ENCODE measurements around the gene CYP2C9. TPM values are rescaled to one million over a fixed set of nuclear protein-coding genes. Genes with fewer than 3 reads are reported as not detected.

The CYP2C9 gene
- total RNA-seq, 1 experiment from 2014 or later, result 0.76 TPM

GRCh38 chr10:94902080-94902479, 36.4 kb upstream of the CYP2C9 start:
- no peaks in the 10 kb centered on the region for H3K27me3 ChIP-seq (ENCODE audit: insufficient read depth, low read length)
- H4K20me1 ChIP-seq (ENCODE audit: insufficient read depth), result no peaks in the 10 kb centered on the region
- H3K4me2 ChIP-seq (ENCODE audit: low read length), result no peak overlapping the region
- intact Hi-C loops (cut with micrococcal nuclease), result no loop called here
- no peak for TF ChIP-seq MAX (IDR thresholded peaks at IDR 0.05)
- no peak for TF ChIP-seq SP1 (IDR thresholded peaks at IDR 0.05; ENCODE audit: low read depth)
- TF ChIP-seq SIN3A (IDR thresholded peaks at IDR 0.05; ENCODE audit: low read depth), result no peak
- TF ChIP-seq CBX3 (IDR thresholded peaks at IDR 0.05; ENCODE audit: low read depth), result no peak
- no peak for TF ChIP-seq ZFX (IDR thresholded peaks at IDR 0.05)
- no peak for TF ChIP-seq EZH2phosphoT487 (IDR thresholded peaks at IDR 0.05; ENCODE audit: borderline replicate concordance)
- TF ChIP-seq SRF (IDR thresholded peaks at IDR 0.05; ENCODE audit: low read depth), result no peak
- no peak for TF ChIP-seq EGR1 (IDR thresholded peaks at IDR 0.05; ENCODE audit: low read depth)
- TF ChIP-seq REST (IDR thresholded peaks at IDR 0.05; ENCODE audit: low read depth), result no peak
- no peak for TF ChIP-seq CEBPB (IDR thresholded peaks at IDR 0.05; ENCODE audit: low read depth)
- TF ChIP-seq JUND (IDR thresholded peaks at IDR 0.05), result no peak
- TF ChIP-seq YY1 (IDR thresholded peaks at IDR 0.05; ENCODE audit: extremely low read depth, insufficient replicate concordance, low read depth, low read length), result no peak
- TF ChIP-seq ATF3 (IDR thresholded peaks at IDR 0.05), result no peak
- no peak for TF ChIP-seq FOSL1 (IDR thresholded peaks at IDR 0.05; ENCODE audit: low read depth)
- TF ChIP-seq TCF7L2 (IDR thresholded peaks at IDR 0.05; ENCODE audit: borderline replicate concordance, extremely low read depth, insufficient read depth, insufficient read length), result no peak
- no peak overlapping the region for H2AFZ ChIP-seq (ENCODE audit: low read depth, low read length, poor library complexity, severe bottlenecking)
- H3K4me1 ChIP-seq (ENCODE audit: control insufficient read depth in 1 of 2, insufficient read depth in 2 of 2, low read length in 2 of 2), result no peaks in the 10 kb centered on the region
- no peak overlapping the region for H3K4me3 ChIP-seq (replicated peaks in 1 of 2; ENCODE audit: low read depth in 1 of 2, low read length in 2 of 2)
- H3K27ac ChIP-seq (ENCODE audit: low read depth, low read length), result no peak overlapping the region
- H3K79me2 ChIP-seq (ENCODE audit: insufficient read depth, low read length), result no peaks in the 10 kb centered on the region
- no peaks in the 10 kb centered on the region for H3K36me3 ChIP-seq (ENCODE audit: control insufficient read depth in 1 of 2, insufficient read depth in 2 of 2, low read length in 2 of 2)
- ChIA-PET CTCF (no interaction called here), RAD21 (ENCODE audit: low non-redundant PET in 1 of 2, low total read pairs in 2 of 2, uncharacterized antibody in 2 of 2, unreplicated experiment in 2 of 2) (no interaction called here), POLR2A (no interaction called here)
- ATAC-seq (no peak), DNase-seq (ENCODE audit: low read depth, low spot score) (no peak)
- H3K9ac ChIP-seq (ENCODE audit: low read length), result no peak overlapping the region
- BruUV-seq (replicated peaks), result no TSS peak
- H3K9me3 ChIP-seq (ENCODE audit: control insufficient read depth in 1 of 2, insufficient read depth in 1 of 2, low read depth in 1 of 2, low read length in 2 of 2), result 0 out of 4 replicates have a peak, but pooled peaks cover 0 to 3% of the 10 kb centered on the region in 2 experiments
- no peaks in the 10 kb centered on the region for H3K9me2 ChIP-seq (ENCODE audit: insufficient read depth)
